ENCODE results near the gene TIGD4. TPM values are rescaled to one million over a fixed set of nuclear protein-coding genes. Genes with fewer than 3 reads are reported as not detected.
A peak's percentile ranks its signal among the peaks of the same experiment; 100 is the strongest.
"Not testable (repeated sequence)": the region's sequence is repeated elsewhere in the genome, so short reads cannot be mapped to it uniquely, and the experiment has no call there.

The TIGD4 gene
- total RNA-seq, 1 donor from 2014 or later: under 0.01 TPM

DNA sequence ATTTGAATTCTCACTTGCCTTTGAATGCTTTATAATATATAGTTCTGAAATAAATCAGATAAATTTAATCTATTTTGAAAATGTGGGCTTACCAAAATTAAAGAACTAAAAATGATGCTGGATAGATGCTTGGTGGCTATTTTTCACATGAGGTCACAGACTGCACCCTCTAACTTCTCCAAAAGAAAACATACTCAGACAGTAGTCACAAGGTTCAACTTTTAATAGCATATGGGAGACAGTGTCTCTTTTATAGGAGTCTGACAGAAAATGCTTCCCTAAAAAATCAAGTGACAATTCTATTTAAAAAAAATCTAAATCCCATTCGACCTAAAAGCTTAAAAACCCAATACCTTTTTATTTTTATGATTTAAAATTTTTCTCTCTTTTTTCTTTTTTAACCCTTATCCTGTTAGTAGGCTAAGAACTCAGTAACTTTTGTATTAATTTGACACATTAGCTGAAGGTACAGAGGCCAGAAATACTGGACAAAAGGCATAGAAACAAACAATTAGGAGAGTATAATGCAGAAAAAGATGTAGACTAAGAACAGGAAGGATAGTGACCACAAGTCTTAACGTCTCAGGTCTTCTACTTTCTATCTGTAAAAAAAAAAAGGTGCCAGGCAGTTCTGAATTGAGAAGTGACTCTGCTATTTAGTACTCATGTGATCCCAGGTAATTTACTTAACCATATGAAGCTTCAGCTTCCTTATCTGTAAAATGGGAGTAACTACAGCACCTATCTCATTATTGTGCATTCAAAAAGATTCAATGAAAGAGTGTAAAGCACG is 7.6 kb downstream of the TIGD4 start:
- Histone ChIP-seq H3K36me3 (ENCODE audit: control insufficient read depth, insufficient read depth, low read length) (no peaks in the 10 kb centered on the region), H3K4me3 (ENCODE audit: low read depth, low read length) (no peak overlapping the region), H3K27me3 (ENCODE audit: control insufficient read depth, insufficient read depth, low read length) (no peaks in the 10 kb centered on the region)
- FAIRE-seq (no peak), DNase-seq (ENCODE audit: low read depth) (no peak)
- TF ChIP-seq, protein P1, sequence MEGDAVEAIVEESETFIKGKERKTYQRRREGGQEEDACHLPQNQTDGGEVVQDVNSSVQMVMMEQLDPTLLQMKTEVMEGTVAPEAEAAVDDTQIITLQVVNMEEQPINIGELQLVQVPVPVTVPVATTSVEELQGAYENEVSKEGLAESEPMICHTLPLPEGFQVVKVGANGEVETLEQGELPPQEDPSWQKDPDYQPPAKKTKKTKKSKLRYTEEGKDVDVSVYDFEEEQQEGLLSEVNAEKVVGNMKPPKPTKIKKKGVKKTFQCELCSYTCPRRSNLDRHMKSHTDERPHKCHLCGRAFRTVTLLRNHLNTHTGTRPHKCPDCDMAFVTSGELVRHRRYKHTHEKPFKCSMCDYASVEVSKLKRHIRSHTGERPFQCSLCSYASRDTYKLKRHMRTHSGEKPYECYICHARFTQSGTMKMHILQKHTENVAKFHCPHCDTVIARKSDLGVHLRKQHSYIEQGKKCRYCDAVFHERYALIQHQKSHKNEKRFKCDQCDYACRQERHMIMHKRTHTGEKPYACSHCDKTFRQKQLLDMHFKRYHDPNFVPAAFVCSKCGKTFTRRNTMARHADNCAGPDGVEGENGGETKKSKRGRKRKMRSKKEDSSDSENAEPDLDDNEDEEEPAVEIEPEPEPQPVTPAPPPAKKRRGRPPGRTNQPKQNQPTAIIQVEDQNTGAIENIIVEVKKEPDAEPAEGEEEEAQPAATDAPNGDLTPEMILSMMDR (IDR thresholded peaks at IDR 0.05; ENCODE audit: insufficient read depth, low read length, severe bottlenecking): no peak

GRCh38 chr4:152765069-152765737 is 14.3 kb downstream of the TIGD4 start:
- DNase-seq (ENCODE audit: low read depth); H3K27me3 ChIP-seq (ENCODE audit: control insufficient read depth, insufficient read depth, low read length); H3K36me3 ChIP-seq (ENCODE audit: control insufficient read depth, insufficient read depth, low read length); FAIRE-seq; H3K4me3 ChIP-seq (ENCODE audit: low read depth, low read length): not testable (repeated sequence)

GRCh38 chr4:152763796-152764195 is 15.7 kb downstream of the TIGD4 start:
- Histone ChIP-seq H3K36me3 (ENCODE audit: control insufficient read depth, insufficient read depth, low read length) (no peaks in the 10 kb centered on the region), H3K27me3 (ENCODE audit: control insufficient read depth, insufficient read depth, low read length) (no peaks in the 10 kb centered on the region), H3K4me3 (ENCODE audit: low read depth, low read length) (no peak overlapping the region)
- TF ChIP-seq, protein P1 (IDR thresholded peaks at IDR 0.05; ENCODE audit: insufficient read depth, low read length, severe bottlenecking): no peak
- DNase-seq (ENCODE audit: low read depth) (no peak), FAIRE-seq (no peak)

DNA sequence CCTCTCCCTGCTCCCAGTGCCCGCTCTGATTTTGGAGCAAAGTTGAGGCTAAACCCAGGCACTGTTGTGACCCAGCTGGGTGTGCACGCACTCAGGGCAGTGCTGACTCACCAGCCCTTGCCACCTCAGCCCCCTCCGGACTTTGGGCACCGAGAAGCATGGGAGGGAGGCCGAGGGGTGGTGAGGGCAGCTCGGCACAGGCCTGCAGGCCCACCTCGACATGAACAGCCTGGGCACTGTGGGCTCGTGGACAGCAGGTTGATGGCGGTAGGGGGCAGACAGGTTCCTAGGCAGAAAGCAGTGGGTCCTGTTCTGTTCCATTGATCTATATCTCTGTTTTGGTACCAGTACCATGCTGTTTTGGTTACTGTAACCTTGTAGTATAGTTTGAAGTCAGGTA is 30.9 kb downstream of the TIGD4 start:
- FAIRE-seq (no peak), DNase-seq (ENCODE audit: low read depth) (no peak)
- TF ChIP-seq, protein P1 (IDR thresholded peaks at IDR 0.05; ENCODE audit: insufficient read depth, low read length, severe bottlenecking): no peak
- Histone ChIP-seq H3K4me3 (ENCODE audit: low read depth, low read length) (no peak overlapping the region), H3K27me3 (ENCODE audit: control insufficient read depth, insufficient read depth, low read length) (no peaks in the 10 kb centered on the region), H3K36me3 (ENCODE audit: control insufficient read depth, insufficient read depth, low read length) (no peaks in the 10 kb centered on the region)

- TF ChIP-seq, protein P1 (IDR thresholded peaks at IDR 0.05; ENCODE audit: insufficient read depth, low read length, severe bottlenecking): no peak
- no peaks in the 10 kb centered on the region for H3K27me3 ChIP-seq (ENCODE audit: control insufficient read depth, insufficient read depth, low read length)
- DNase-seq (ENCODE audit: low read depth) (peak; percentile 82), FAIRE-seq (no peak)
- no peaks in the 10 kb centered on the region for H3K36me3 ChIP-seq (ENCODE audit: control insufficient read depth, insufficient read depth, low read length)
- H3K4me3 ChIP-seq (ENCODE audit: low read depth, low read length): no peak overlapping the region
These were observed 32.1 kb downstream of the TIGD4 start for GRCh38 chr4:152747444-152747843.

DNA sequence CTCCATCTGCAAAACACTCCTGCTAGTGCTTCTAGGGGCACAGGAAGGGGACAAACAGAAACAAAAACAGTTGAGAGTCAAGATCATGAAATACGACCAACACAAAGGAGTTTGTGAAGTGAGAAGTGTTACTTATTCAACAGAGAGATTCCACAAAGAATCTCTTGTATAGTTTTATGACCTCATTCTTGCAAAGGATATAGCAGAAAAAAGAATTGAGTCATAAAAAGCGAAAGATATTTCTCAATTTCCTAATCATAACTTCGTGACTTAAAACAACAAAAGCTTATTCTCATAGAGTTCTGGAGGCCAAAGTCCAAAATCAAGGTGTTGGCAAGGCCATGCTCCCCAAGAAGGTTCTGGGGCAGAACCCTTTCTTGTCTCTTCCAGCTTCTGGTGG is 40.7 kb downstream of the TIGD4 start:
- no peak for FAIRE-seq
- H3K27me3 ChIP-seq (ENCODE audit: control insufficient read depth, insufficient read depth, low read length): no peaks in the 10 kb centered on the region
- H3K4me3 ChIP-seq (ENCODE audit: low read depth, low read length): no peak overlapping the region
- TF ChIP-seq, protein P1 (IDR thresholded peaks at IDR 0.05; ENCODE audit: insufficient read depth, low read length, severe bottlenecking): no peak
- DNase-seq (ENCODE audit: low read depth): peak; percentile 64
- no peaks in the 10 kb centered on the region for H3K36me3 ChIP-seq (ENCODE audit: control insufficient read depth, insufficient read depth, low read length)
